HG02571 (cell line): ENCODE data around the gene CLDN8.

Source experiments
- ATAC-seq: cut with Tn5 transposase; IDR thresholded peaks from one replicate; pipeline ENCODE4 v1.9.1; 2021; ENCODE audit warnings: mild to moderate bottlenecking, moderate library complexity; ENCODE audit not compliant: unreplicated experiment

The CLDN8 gene

GRCh38 chr21:30216041-30216723 is at the start of gene CLDN8:
Gene CLDN8, minus strand, starts transcription at chr21:30216097. Its CDS starts 172 bp downstream, at chr21:30215925.
- ATAC-seq: no peak

GRCh38 chr21:30257773-30258172 is 41.9 kb upstream of the CLDN8 start:
- ATAC-seq: no peak

- no peak for ATAC-seq
Observed at GRCh38 chr21:30256100-30256499, 40.2 kb upstream of the CLDN8 start.

- ATAC-seq: no peak
Observed at GRCh38 chr21:30255679-30256078, 39.8 kb upstream of the CLDN8 start.

- ATAC-seq: no peak
Observed at GRCh38 chr21:30251781-30252180, 35.9 kb upstream of the CLDN8 start.

- ATAC-seq: no peak
Observed at GRCh38 chr21:30249936-30250335, 34.0 kb upstream of the CLDN8 start.

- ATAC-seq: no peak
Observed at GRCh38 chr21:30248844-30249243, 32.9 kb upstream of the CLDN8 start.

GRCh38 chr21:30245061-30245460 is 29.2 kb upstream of the CLDN8 start:
- no peak for ATAC-seq

GRCh38 chr21:30243691-30244090 is 27.8 kb upstream of the CLDN8 start:
- ATAC-seq: no peak

GRCh38 chr21:30240661-30241060 is 24.8 kb upstream of the CLDN8 start:
- no peak for ATAC-seq

- no peak for ATAC-seq
Observed at GRCh38 chr21:30238168-30238567, 22.3 kb upstream of the CLDN8 start.

- no peak for ATAC-seq
Observed at GRCh38 chr21:30234643-30235042, 18.7 kb upstream of the CLDN8 start.

GRCh38 chr21:30234050-30234449 is 18.2 kb upstream of the CLDN8 start:
- no peak for ATAC-seq

- ATAC-seq: no peak
Observed at GRCh38 chr21:30233228-30234020, 17.5 kb upstream of the CLDN8 start.

- no peak for ATAC-seq
Observed at GRCh38 chr21:30232011-30232410, 16.1 kb upstream of the CLDN8 start.

- no peak for ATAC-seq
Observed at GRCh38 chr21:30227633-30228404, 11.9 kb upstream of the CLDN8 start.

- ATAC-seq: no peak
Observed at GRCh38 chr21:30227128-30227527, 11.2 kb upstream of the CLDN8 start.

- ATAC-seq: no peak
Observed at GRCh38 chr21:30223596-30223995, 7.7 kb upstream of the CLDN8 start.

GRCh38 chr21:30222724-30223123 is 6.8 kb upstream of the CLDN8 start:
- no peak for ATAC-seq

- no peak for ATAC-seq
Observed at GRCh38 chr21:30211071-30211470, 4.8 kb downstream of the CLDN8 start.

GRCh38 chr21:30209601-30210000 is 6.3 kb downstream of the CLDN8 start:
- no peak for ATAC-seq

- ATAC-seq: no peak
Observed at GRCh38 chr21:30207252-30207579, 8.7 kb downstream of the CLDN8 start.
